8988T (cell line): ENCODE results near the gene HSD17B10.
A peak's percentile ranks its signal among the peaks of the same experiment; 100 is the strongest.
"Not testable (repeated sequence)": the region's sequence is repeated elsewhere in the genome, so short reads cannot be mapped to it uniquely, and the experiment has no call there.

Experiments used
- DNase-seq: peaks from one replicate; pipeline ENCODE4 v3.0.0; 2011

Gene HSD17B10

GRCh38 chrX:53433651-53434639, at the start of gene HSD17B10:
TSS of gene HSD17B10 (minus strand) at chrX:53434370. CDS start at chrX:53434345, 25 bp downstream.
- DNase-seq = peak; percentile 77

GRCh38 chrX:53483416-53483815, 49.2 kb upstream of the HSD17B10 start:
- DNase-seq = no peak

GRCh38 chrX:53481816-53482465, 47.8 kb upstream of the HSD17B10 start:
- peak; percentile 29 for DNase-seq

- no peak for DNase-seq
Measured at GRCh38 chrX:53481093-53481492, 46.9 kb upstream of the HSD17B10 start.

GRCh38 chrX:53479301-53479700, 45.1 kb upstream of the HSD17B10 start:
- no peak for DNase-seq

- no peak for DNase-seq
Measured at GRCh38 chrX:53476371-53476770, 42.2 kb upstream of the HSD17B10 start.

GRCh38 chrX:53474707-53475106, 40.5 kb upstream of the HSD17B10 start:
- DNase-seq = no peak

GRCh38 chrX:53471346-53471745, 37.2 kb upstream of the HSD17B10 start:
- DNase-seq = no peak

GRCh38 chrX:53468659-53469058, 34.5 kb upstream of the HSD17B10 start:
- DNase-seq = not testable (repeated sequence)

- DNase-seq = no peak
Measured at GRCh38 chrX:53458082-53458481, 23.9 kb upstream of the HSD17B10 start.

GRCh38 chrX:53456254-53456653, 22.1 kb upstream of the HSD17B10 start:
- DNase-seq = no peak

GRCh38 chrX:53452812-53453211, 18.6 kb upstream of the HSD17B10 start:
- DNase-seq = no peak

- no peak for DNase-seq
Measured at GRCh38 chrX:53449632-53450031, 15.5 kb upstream of the HSD17B10 start.

- DNase-seq = no peak
Measured at GRCh38 chrX:53447441-53447840, 13.3 kb upstream of the HSD17B10 start.

- peak; percentile 60 for DNase-seq
Measured at GRCh38 chrX:53445977-53446376, 11.8 kb upstream of the HSD17B10 start.

- DNase-seq = no peak
Measured at GRCh38 chrX:53442322-53442631, 8.1 kb upstream of the HSD17B10 start.

GRCh38 chrX:53441531-53442321, 7.6 kb upstream of the HSD17B10 start:
- DNase-seq = peak; percentile 84

- DNase-seq = no peak
Measured at GRCh38 chrX:53440621-53441517, 6.7 kb upstream of the HSD17B10 start.

GRCh38 chrX:53440101-53440500, 5.9 kb upstream of the HSD17B10 start:
- no peak for DNase-seq

- no peak for DNase-seq
Measured at GRCh38 chrX:53438832-53439230, 4.7 kb upstream of the HSD17B10 start.

- no peak for DNase-seq
Measured at GRCh38 chrX:53438174-53438831, 4.1 kb upstream of the HSD17B10 start.

GRCh38 chrX:53437206-53437605, 3.0 kb upstream of the HSD17B10 start:
- DNase-seq = no peak
